Lower leg skin (tissue), 3 donors: Measurements from ENCODE around the gene ATP2B3.

Source experiments
- CTCF ChIP-seq, 3 donors: fragments of 450-650 bp; IDR thresholded peaks; one replicate each; pipeline ENCODE4 v1.5.1; 2016; ENCODE audit warnings: antibody characterized with exemption in 3 of 3, mild to moderate bottlenecking in 3 of 3, moderate library complexity in 2 of 3
- POLR2A ChIP-seq, 2 donors: fragments of 450-650 bp; IDR thresholded peaks; one replicate each; pipeline ENCODE4 v1.6.1; 2016 to 2017; ENCODE audit warnings: antibody characterized with exemption in 2 of 2, mild to moderate bottlenecking in 1 of 2, moderate library complexity in 1 of 2

GRCh38 chrX:153596981-153597750 is 79.7 kb downstream of the ATP2B3 start:
- TF ChIP-seq CTCF (IDR thresholded peaks at IDR 0.05) (no peak), POLR2A (IDR thresholded peaks at IDR 0.05) (no peak)
